Neural progenitor cell (in vitro differentiated cells): ENCODE results near the gene MTNR1B.

Source experiments
- EZH2 ChIP-seq: fragments of 200-600 bp; sonication (generic); IDR thresholded peaks from 2 replicates; pipeline ENCODE4 v1.6.1; 2017; ENCODE audit warnings: antibody characterized with exemption, mild to moderate bottlenecking, moderate library complexity
- TF ChIP-seq, protein P1 (sequence below): fragments of 200-600 bp; sonication (generic); IDR thresholded peaks from 2 replicates; pipeline ENCODE4 v1.5.1; 2017; ENCODE audit warnings: antibody characterized with exemption, mild to moderate bottlenecking

DNA sequence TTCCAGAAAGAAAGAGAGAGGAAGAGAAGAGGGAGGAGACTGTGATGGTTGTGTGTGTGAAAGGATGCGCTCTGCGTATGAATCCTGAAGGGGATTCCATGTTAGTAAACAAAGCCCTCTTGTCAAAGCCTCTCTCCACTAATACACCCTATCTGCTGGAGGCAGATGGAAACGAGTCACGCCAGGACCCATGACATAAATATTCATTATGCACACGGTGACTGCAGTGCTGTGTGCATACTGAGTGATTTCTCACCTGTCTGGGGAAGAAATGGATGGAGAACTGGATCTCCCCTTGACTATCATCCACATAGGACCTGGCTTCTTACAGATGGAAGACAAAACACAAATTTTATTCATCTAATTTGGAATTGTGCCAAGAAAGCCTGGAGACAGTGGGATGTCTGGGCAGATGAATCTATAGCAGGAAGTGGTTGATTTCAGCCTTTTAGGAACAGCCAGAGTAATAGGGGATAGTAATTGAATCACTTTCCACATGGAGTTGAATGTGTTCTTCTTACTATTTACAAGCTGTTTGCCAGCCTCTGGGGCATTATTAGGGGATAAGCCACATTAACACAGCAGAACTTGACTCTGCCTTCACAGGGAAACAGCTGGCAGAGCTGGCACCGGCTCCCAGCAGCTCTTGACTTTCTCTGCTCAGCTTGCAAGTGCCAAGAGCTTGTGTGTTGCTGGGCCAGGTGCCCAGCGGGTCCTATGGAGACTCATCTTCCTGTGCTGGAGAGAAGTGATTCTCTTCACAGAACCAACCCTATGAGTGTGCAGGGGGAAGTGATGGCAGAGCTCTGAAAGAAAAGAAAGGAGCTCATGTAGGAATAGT, 9.0 kb downstream of the MTNR1B start:
- TF ChIP-seq, protein P1, sequence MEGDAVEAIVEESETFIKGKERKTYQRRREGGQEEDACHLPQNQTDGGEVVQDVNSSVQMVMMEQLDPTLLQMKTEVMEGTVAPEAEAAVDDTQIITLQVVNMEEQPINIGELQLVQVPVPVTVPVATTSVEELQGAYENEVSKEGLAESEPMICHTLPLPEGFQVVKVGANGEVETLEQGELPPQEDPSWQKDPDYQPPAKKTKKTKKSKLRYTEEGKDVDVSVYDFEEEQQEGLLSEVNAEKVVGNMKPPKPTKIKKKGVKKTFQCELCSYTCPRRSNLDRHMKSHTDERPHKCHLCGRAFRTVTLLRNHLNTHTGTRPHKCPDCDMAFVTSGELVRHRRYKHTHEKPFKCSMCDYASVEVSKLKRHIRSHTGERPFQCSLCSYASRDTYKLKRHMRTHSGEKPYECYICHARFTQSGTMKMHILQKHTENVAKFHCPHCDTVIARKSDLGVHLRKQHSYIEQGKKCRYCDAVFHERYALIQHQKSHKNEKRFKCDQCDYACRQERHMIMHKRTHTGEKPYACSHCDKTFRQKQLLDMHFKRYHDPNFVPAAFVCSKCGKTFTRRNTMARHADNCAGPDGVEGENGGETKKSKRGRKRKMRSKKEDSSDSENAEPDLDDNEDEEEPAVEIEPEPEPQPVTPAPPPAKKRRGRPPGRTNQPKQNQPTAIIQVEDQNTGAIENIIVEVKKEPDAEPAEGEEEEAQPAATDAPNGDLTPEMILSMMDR = no peak
- no peak for TF ChIP-seq EZH2
